ENCODE measurements around the gene RHOC.

DNA sequence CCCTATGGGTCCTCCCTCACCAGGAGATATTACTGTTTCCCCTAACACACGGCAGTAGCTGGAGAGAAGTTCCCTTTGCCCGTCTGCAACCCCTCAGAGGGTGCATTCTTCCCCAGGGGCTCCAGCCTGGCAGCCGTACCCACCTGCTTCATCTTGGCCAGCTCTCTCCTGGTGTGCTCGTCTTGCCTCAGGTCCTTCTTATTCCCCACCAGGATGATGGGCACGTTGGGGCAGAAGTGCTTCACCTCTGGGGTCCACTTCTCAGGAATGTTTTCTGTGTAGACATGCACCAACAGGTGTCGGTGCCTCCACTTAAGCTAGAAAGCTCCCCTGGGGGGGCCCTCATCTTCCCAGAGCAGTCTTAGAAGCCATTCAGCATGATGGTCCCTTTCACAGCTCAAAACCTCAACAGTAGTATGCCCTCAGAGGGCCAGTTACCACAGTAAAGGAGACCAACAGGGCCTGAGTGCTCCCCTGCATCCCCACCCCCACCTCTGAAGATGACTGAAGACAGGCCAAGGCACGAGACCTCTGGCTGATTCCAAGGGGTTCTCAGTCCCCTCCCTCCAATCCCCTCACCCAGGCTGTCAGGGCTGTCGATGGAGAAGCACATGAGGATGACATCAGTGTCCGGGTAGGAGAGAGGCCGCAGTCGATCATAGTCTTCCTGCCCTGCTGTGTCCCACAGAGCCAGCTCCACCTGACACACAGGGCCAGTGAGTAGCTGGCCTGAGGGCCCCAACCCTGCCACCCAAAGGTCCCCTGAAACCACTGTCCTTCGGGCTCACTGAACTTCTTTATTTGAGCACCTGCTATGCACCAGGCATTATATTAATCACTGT lies 4.3 kb downstream of the RHOC start:
- TF ChIP-seq, protein P1, sequence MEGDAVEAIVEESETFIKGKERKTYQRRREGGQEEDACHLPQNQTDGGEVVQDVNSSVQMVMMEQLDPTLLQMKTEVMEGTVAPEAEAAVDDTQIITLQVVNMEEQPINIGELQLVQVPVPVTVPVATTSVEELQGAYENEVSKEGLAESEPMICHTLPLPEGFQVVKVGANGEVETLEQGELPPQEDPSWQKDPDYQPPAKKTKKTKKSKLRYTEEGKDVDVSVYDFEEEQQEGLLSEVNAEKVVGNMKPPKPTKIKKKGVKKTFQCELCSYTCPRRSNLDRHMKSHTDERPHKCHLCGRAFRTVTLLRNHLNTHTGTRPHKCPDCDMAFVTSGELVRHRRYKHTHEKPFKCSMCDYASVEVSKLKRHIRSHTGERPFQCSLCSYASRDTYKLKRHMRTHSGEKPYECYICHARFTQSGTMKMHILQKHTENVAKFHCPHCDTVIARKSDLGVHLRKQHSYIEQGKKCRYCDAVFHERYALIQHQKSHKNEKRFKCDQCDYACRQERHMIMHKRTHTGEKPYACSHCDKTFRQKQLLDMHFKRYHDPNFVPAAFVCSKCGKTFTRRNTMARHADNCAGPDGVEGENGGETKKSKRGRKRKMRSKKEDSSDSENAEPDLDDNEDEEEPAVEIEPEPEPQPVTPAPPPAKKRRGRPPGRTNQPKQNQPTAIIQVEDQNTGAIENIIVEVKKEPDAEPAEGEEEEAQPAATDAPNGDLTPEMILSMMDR (IDR thresholded peaks at IDR 0.05): no peak
- TF ChIP-seq POLR2A (IDR thresholded peaks at IDR 0.05): no peak
- no peak for TF ChIP-seq POLR2AphosphoS5 (IDR thresholded peaks at IDR 0.05)
- no peak for TF ChIP-seq EP300 (IDR thresholded peaks at IDR 0.05)
